ENCODE measurements around the gene MED13L.

DNA sequence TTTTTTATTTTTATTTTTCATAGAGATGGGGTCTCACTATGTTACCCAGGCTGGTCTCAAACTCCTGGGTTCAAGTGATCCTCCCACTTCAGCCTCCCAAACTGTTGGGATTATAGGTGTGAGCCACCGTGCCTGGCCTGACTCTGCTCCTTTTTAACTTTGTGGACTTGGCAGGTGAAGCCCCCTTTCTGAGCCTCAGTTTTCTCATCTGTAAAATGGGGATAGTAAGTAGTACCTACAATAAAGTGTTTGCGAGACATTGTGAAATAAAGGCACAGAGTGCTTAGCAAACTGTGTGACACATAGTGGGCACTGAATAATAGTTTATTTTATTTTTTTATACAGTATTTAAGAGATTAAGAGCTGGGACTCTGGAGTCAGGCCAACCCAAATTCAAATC is 21.1 kb upstream of the MED13L start:
- no peak for TF ChIP-seq POLR2A (IDR thresholded peaks at IDR 0.05)
- TF ChIP-seq, protein P1, sequence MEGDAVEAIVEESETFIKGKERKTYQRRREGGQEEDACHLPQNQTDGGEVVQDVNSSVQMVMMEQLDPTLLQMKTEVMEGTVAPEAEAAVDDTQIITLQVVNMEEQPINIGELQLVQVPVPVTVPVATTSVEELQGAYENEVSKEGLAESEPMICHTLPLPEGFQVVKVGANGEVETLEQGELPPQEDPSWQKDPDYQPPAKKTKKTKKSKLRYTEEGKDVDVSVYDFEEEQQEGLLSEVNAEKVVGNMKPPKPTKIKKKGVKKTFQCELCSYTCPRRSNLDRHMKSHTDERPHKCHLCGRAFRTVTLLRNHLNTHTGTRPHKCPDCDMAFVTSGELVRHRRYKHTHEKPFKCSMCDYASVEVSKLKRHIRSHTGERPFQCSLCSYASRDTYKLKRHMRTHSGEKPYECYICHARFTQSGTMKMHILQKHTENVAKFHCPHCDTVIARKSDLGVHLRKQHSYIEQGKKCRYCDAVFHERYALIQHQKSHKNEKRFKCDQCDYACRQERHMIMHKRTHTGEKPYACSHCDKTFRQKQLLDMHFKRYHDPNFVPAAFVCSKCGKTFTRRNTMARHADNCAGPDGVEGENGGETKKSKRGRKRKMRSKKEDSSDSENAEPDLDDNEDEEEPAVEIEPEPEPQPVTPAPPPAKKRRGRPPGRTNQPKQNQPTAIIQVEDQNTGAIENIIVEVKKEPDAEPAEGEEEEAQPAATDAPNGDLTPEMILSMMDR (IDR thresholded peaks at IDR 0.05): no peak

Data from testis (tissue), 2 donors.